ENCODE measurements around the gene ALX4. TPM values are rescaled to one million over a fixed set of nuclear protein-coding genes. Genes with fewer than 3 reads are reported as not detected.

ALX4 gene
- total and polyA plus RNA-seq, 2 of the 8 experiments (the other 6 are each of a cell fraction or from before 2014, with no cell fraction given), result not detected

- H3K4me2 ChIP-seq (ENCODE audit: insufficient read depth in 1 of 2, low read depth in 2 of 2, low read length in 2 of 2), result no peak overlapping the region
- no peak overlapping the region for H3K56ac ChIP-seq (replicated peaks; ENCODE audit: insufficient read length, low read depth, low read length)
- H4K8ac ChIP-seq (ENCODE audit: extremely low read depth, insufficient read depth, low read length), result no peak overlapping the region
- no peak overlapping the region for H2BK15ac ChIP-seq (ENCODE audit: low read length)
- H3K27me3 ChIP-seq (replicated peaks in 1 of 4; ENCODE audit: control insufficient read depth in 3 of 4, extremely low read depth in 1 of 4, insufficient read depth in 3 of 4, low read length in 3 of 4), result peaks cover 0 to 2% (median 0%) of the 10 kb centered on the region in 4 experiments; a peak in 2 of 7 replicates
- H2AK5ac ChIP-seq (ENCODE audit: low read depth, low read length), result no peak overlapping the region
- no peak overlapping the region for H3K4me3 ChIP-seq (ENCODE audit: extremely low read depth in 1 of 4, insufficient read depth in 2 of 4, low read depth in 3 of 4, low read length in 4 of 4)
- no peaks in the 10 kb centered on the region for H3K36me3 ChIP-seq (ENCODE audit: control insufficient read depth in 2 of 4, insufficient read depth in 4 of 4, low read length in 3 of 4)
- 75% methylated on average over 3 of the region's 3 CpGs; no CpG with 5 or more reads in 1 of the 2 experiments for WGBS, 2 experiments (ENCODE audit: extremely low coverage in 1 of 2, insufficient coverage in 1 of 2, insufficient read length in 1 of 2, insufficient replicate concordance in 2 of 2, low coverage in 1 of 2, low lambda C conversion rate in 2 of 2, missing lambda C conversion rate in 1 of 2)
- H3K4me1 ChIP-seq (replicated peaks in 1 of 4; ENCODE audit: control insufficient read depth in 3 of 4, insufficient read depth in 4 of 4, low read length in 3 of 4), result no peaks in the 10 kb centered on the region; a peak in 1 of 7 replicates
- no peaks in the 10 kb centered on the region for H3K23me2 ChIP-seq (ENCODE audit: low read depth, low read length)
- no peak overlapping the region for H3K23ac ChIP-seq (ENCODE audit: insufficient read length)
- POLR2A ChIA-PET (ENCODE audit: partially characterized antibody), result no interaction called here
- DNase-seq (ENCODE audit: low read depth in 1 of 2, low spot score in 2 of 2), result no peak
- H4K20me1 ChIP-seq (replicated peaks in 1 of 2; ENCODE audit: control insufficient read depth in 1 of 2, insufficient read depth in 2 of 2, low read length in 2 of 2), result no peaks in the 10 kb centered on the region
- TF ChIP-seq EP300 (IDR thresholded peaks at IDR 0.05; ENCODE audit: borderline replicate concordance in 1 of 2, low read depth in 2 of 2, low read length in 2 of 2) (no peak), SAP30 (IDR thresholded peaks at IDR 0.05; ENCODE audit: insufficient read depth, insufficient replicate concordance, low read length) (no peak), SIX5 (IDR thresholded peaks at IDR 0.05; ENCODE audit: low read depth, low read length) (no peak), POLR2A (IDR thresholded peaks at IDR 0.05; ENCODE audit: control extremely low read depth in 1 of 2, low read depth in 2 of 2, low read length in 2 of 2) (no peak), SP4 (IDR thresholded peaks at IDR 0.05; ENCODE audit: low read length) (no peak), FOSL1 (IDR thresholded peaks at IDR 0.05; ENCODE audit: insufficient read depth, low read depth, low read length) (no peak)
- no peak overlapping the region for H4K5ac ChIP-seq (ENCODE audit: insufficient read length, low read depth, low read length)
- no peak overlapping the region for H4K91ac ChIP-seq (replicated peaks; ENCODE audit: insufficient read length, low read length)
- H3K14ac ChIP-seq (ENCODE audit: insufficient read length), result no peak overlapping the region
- no peaks in the 10 kb centered on the region for H3K9me3 ChIP-seq (ENCODE audit: insufficient read depth in 2 of 2, low read depth in 1 of 2, low read length in 1 of 2)
- no peak overlapping the region for H2BK120ac ChIP-seq (replicated peaks; ENCODE audit: low read depth, low read length)
- H3K79me2 ChIP-seq (ENCODE audit: control insufficient read depth in 1 of 2, insufficient read depth in 2 of 2, low read length in 2 of 2), result no peaks in the 10 kb centered on the region
- no peak overlapping the region for H3K27ac ChIP-seq (ENCODE audit: low read depth, low read length)
- H2BK5ac ChIP-seq (ENCODE audit: low read depth, low read length), result no peak overlapping the region
- H2BK12ac ChIP-seq (ENCODE audit: low read depth, low read length), result no peak overlapping the region
- no peaks in the 10 kb centered on the region for H3K79me1 ChIP-seq (ENCODE audit: low read depth, low read length)
- no peak overlapping the region for H2BK20ac ChIP-seq (ENCODE audit: low read length)
- H3K18ac ChIP-seq (ENCODE audit: extremely low read depth, low read length), result peak overlapping the region; percentile 28; the same call in 1 of the 2 replicates
- FAIRE-seq, result no peak
- no peak overlapping the region for H2AFZ ChIP-seq (ENCODE audit: low read length)
- no peak overlapping the region for H3K4ac ChIP-seq (replicated peaks; ENCODE audit: insufficient read length, low read depth, low read length)
- H3K9ac ChIP-seq (replicated peaks in 1 of 4; ENCODE audit: extremely low read depth in 1 of 4, low read depth in 3 of 4, low read length in 3 of 4), result no peak overlapping the region
- CTCF ChIA-PET (ENCODE audit: partially characterized antibody), result interaction anchor here (0.7 to 2.0 kb wide), 4 partner anchors 11 to 135 kb away, joined by 3 to 8 read pairs (median 6); no protein-coding TSS in a partner anchor
Measured at GRCh38 chr11:44349328-44349727, 39.4 kb upstream of the ALX4 start.
